ENCODE measurements around the gene ESRRA.

The ESRRA gene

GRCh38 chr11:64265176-64266160, 39.9 kb upstream of the ESRRA start:
- TF ChIP-seq CTCF (IDR thresholded peaks at IDR 0.05; ENCODE audit: extremely low read depth, insufficient read depth, missing control alignments) = no peak
- in situ Hi-C loops (cut with MboI; ENCODE audit: low pct_unique_long_range_greater_than_20kb, low sequenced_read_pairs, unreplicated experiment) = no loop called here
- no peak for DNase-seq (ENCODE audit: low spot score)

GRCh38 chr11:64266339-64266738, 39.0 kb upstream of the ESRRA start:
- DNase-seq (ENCODE audit: low spot score) = no peak
- in situ Hi-C loops (cut with MboI; ENCODE audit: low pct_unique_long_range_greater_than_20kb, low sequenced_read_pairs, unreplicated experiment) = no loop called here
- no peak for TF ChIP-seq CTCF (IDR thresholded peaks at IDR 0.05; ENCODE audit: extremely low read depth, insufficient read depth, missing control alignments)

GRCh38 chr11:64267207-64267945, 37.9 kb upstream of the ESRRA start:
- no peak for TF ChIP-seq CTCF (IDR thresholded peaks at IDR 0.05; ENCODE audit: extremely low read depth, insufficient read depth, missing control alignments)
- in situ Hi-C loops (cut with MboI; ENCODE audit: low pct_unique_long_range_greater_than_20kb, low sequenced_read_pairs, unreplicated experiment) = no loop called here
- no peak for DNase-seq (ENCODE audit: low spot score)

- in situ Hi-C loops (cut with MboI; ENCODE audit: low pct_unique_long_range_greater_than_20kb, low sequenced_read_pairs, unreplicated experiment) = no loop called here
- TF ChIP-seq CTCF (IDR thresholded peaks at IDR 0.05; ENCODE audit: extremely low read depth, insufficient read depth, missing control alignments) = no peak
These were observed 37.1 kb upstream of the ESRRA start for GRCh38 chr11:64268025-64268892.

GRCh38 chr11:64268893-64269539, 36.3 kb upstream of the ESRRA start:
- no peak for DNase-seq (ENCODE audit: low spot score)
- in situ Hi-C loops (cut with MboI; ENCODE audit: low pct_unique_long_range_greater_than_20kb, low sequenced_read_pairs, unreplicated experiment) = no loop called here
- TF ChIP-seq CTCF (IDR thresholded peaks at IDR 0.05; ENCODE audit: extremely low read depth, insufficient read depth, missing control alignments) = no peak

More at GRCh38 chr11:64268025-64268892, 37.1 kb upstream of the ESRRA start:
- DNase-seq (ENCODE audit: low spot score) = no peak
